Measurements from ENCODE around the gene SLC13A5. TPM values are rescaled to one million over a fixed set of nuclear protein-coding genes. Genes with fewer than 3 reads are reported as not detected.
A peak's percentile ranks its signal among the peaks of the same experiment; 100 is the strongest.

Gene SLC13A5
- total and polyA plus RNA-seq, 10 of the 15 experiments (the other 5 are each of a cell fraction or from before 2014, with no cell fraction given) = 0.23 TPM; not detected in 9

DNA sequence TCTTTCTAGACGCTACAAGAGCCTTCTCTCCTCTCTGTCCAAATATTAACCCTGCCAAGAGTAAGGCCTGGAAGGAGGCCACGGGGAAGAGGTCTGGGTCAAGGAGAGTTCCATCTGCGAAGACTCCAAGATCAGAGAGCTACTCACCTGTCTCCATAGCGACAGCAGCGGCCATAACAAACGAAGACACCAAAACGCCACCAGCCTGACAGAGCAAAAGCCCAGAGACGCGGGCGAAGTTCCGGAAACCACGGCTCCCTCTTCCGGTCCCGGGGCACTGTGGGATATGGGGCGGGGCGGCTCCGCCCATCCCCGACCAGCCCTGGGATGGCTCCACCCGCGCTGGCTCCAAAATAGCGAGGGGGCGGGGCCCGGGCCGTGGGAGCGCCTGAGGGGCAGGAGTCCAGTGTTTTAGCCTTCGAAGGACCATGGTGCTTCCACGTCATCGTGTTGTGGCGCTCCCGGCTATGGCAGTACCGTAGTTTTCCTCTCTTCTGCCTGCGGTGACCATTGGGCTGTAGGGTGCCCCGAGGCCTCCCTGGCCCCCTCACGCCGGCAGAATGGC, 61.7 kb downstream of the SLC13A5 start, which contains the start of the genes C17orf100 and MED31:
Gene C17orf100, plus strand, starts transcription at position 409 of the 565 bp plus-strand sequence. Its CDS starts 152 bp downstream, at position 561.
Gene MED31, minus strand, starts transcription at position 252 of the 565 bp plus-strand sequence. Its CDS starts 77 bp downstream, at position 175.
- SMC1A ChIA-PET (ENCODE audit: uncharacterized antibody, unreplicated experiment) = interaction anchor here (1.1 to 2.8 kb wide), 2 partner anchors 10 kb away, joined by 4 to 8 read pairs; partner anchors contain the start of gene TXNDC17
- Histone ChIP-seq H3K9me3 (replicated peaks; ENCODE audit: control insufficient read depth, insufficient read depth, low read length) (no peaks in the 10 kb centered on the region), H3K4me3 (peak within 1 kb of the TSS; percentile 91), H3K27ac (ENCODE audit: control insufficient read depth, insufficient read depth) (peak within 1 kb of the TSS; percentile 77), H3K79me2 (ENCODE audit: control insufficient read depth, insufficient read depth, low read length) (peaks cover 22% of the 10 kb centered on the region), H2AFZ (ENCODE audit: control insufficient read depth, low read depth, low read length) (peak within 1 kb of the TSS; percentile 91), H4K20me1 (ENCODE audit: control insufficient read depth, insufficient read depth) (no peaks in the 10 kb centered on the region), H3K4me2 (ENCODE audit: control insufficient read depth, insufficient read depth) (peak within 1 kb of the TSS; percentile 88), H3K9ac (ENCODE audit: control insufficient read depth, insufficient read depth, low read length) (peak within 1 kb of the TSS; percentile 69), H3K36me3 (ENCODE audit: control insufficient read depth in 2 of 2, insufficient read depth in 2 of 2, low read length in 1 of 2) (no peaks in the 10 kb centered on the region; a peak in 1 of 4 replicates), H3K27me3 (replicated peaks in 1 of 2; ENCODE audit: control insufficient read depth in 2 of 2, insufficient read depth in 2 of 2, low read length in 1 of 2) (no peaks in the 10 kb centered on the region), H3K4me1 (ENCODE audit: control insufficient read depth, insufficient read depth, low read length) (peaks cover 6% of the 10 kb centered on the region; the same call in 1 of the 2 replicates)
- ATAC-seq = peak; percentile 99
- FAIRE-seq = peak; percentile 78
- in situ Hi-C loops (cut with MboI) (loop anchor here (5.0 kb wide), 1 partner anchor 361 kb away; the partner anchor contains the start of gene RNASEK), intact Hi-C loops (cut with micrococcal nuclease; ENCODE audit: unreplicated experiment) (loop anchor here (1.0 kb wide), 1 partner anchor 11 kb away; the partner anchor contains the start of gene KIAA0753)
- CTCF ChIA-PET = interaction anchor here (2.6 kb wide), 1 partner anchor 179 kb away, joined by 12 read pairs; no protein-coding TSS in a partner anchor
- WGBS (ENCODE audit: insufficient coverage, insufficient replicate concordance, low lambda C conversion rate, missing lambda C conversion rate) = 3% methylated on average over 35 of the region's 35 CpGs
- RAD21 ChIA-PET (ENCODE audit: unreplicated experiment) = interaction anchor here (0.9 to 1.3 kb wide), 3 partner anchors 9 to 179 kb away, joined by 3 to 5 read pairs (median 4); no protein-coding TSS in a partner anchor
- no TSS peak for BruUV-seq (replicated peaks)
- POLR2A ChIA-PET = interaction anchor here (0.5 to 1.1 kb wide), 4 partner anchors 9 to 386 kb away, joined by 3 to 11 read pairs (median 4); partner anchors contain the start of gene KIAA0753
- DNase-seq (ENCODE audit: low read depth, low spot score) = peak; percentile 67
- TF ChIP-seq IKZF2 (IDR thresholded peaks at IDR 0.05) = no peak
- no peak for TF ChIP-seq STAT1 (conservative IDR thresholded peaks at IDR 0.05)
- TF ChIP-seq, protein P1, sequence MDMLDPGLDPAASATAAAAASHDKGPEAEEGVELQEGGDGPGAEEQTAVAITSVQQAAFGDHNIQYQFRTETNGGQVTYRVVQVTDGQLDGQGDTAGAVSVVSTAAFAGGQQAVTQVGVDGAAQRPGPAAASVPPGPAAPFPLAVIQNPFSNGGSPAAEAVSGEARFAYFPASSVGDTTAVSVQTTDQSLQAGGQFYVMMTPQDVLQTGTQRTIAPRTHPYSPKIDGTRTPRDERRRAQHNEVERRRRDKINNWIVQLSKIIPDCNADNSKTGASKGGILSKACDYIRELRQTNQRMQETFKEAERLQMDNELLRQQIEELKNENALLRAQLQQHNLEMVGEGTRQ (IDR thresholded peaks at IDR 0.05; ENCODE audit: borderline replicate concordance, low read depth, low read length) = no peak
- TF ChIP-seq ZNF24 (IDR thresholded peaks at IDR 0.05) = no peak
- no peak for TF ChIP-seq SMC3 (IDR thresholded peaks at IDR 0.05; ENCODE audit: borderline replicate concordance, low read length)
- no peak for TF ChIP-seq SPI1 (IDR thresholded peaks at IDR 0.05; ENCODE audit: borderline replicate concordance, insufficient read depth, low read depth, low read length)
- TF ChIP-seq, protein P2, sequence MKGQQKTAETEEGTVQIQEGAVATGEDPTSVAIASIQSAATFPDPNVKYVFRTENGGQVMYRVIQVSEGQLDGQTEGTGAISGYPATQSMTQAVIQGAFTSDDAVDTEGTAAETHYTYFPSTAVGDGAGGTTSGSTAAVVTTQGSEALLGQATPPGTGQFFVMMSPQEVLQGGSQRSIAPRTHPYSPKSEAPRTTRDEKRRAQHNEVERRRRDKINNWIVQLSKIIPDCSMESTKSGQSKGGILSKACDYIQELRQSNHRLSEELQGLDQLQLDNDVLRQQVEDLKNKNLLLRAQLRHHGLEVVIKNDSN (IDR thresholded peaks at IDR 0.05; ENCODE audit: borderline replicate concordance, extremely low read length, insufficient read depth, low read depth, low read length) = no peak
- no peak for TF ChIP-seq MYB (IDR thresholded peaks at IDR 0.05; ENCODE audit: borderline replicate concordance, low read depth, low read length)
- TF ChIP-seq, protein P3, sequence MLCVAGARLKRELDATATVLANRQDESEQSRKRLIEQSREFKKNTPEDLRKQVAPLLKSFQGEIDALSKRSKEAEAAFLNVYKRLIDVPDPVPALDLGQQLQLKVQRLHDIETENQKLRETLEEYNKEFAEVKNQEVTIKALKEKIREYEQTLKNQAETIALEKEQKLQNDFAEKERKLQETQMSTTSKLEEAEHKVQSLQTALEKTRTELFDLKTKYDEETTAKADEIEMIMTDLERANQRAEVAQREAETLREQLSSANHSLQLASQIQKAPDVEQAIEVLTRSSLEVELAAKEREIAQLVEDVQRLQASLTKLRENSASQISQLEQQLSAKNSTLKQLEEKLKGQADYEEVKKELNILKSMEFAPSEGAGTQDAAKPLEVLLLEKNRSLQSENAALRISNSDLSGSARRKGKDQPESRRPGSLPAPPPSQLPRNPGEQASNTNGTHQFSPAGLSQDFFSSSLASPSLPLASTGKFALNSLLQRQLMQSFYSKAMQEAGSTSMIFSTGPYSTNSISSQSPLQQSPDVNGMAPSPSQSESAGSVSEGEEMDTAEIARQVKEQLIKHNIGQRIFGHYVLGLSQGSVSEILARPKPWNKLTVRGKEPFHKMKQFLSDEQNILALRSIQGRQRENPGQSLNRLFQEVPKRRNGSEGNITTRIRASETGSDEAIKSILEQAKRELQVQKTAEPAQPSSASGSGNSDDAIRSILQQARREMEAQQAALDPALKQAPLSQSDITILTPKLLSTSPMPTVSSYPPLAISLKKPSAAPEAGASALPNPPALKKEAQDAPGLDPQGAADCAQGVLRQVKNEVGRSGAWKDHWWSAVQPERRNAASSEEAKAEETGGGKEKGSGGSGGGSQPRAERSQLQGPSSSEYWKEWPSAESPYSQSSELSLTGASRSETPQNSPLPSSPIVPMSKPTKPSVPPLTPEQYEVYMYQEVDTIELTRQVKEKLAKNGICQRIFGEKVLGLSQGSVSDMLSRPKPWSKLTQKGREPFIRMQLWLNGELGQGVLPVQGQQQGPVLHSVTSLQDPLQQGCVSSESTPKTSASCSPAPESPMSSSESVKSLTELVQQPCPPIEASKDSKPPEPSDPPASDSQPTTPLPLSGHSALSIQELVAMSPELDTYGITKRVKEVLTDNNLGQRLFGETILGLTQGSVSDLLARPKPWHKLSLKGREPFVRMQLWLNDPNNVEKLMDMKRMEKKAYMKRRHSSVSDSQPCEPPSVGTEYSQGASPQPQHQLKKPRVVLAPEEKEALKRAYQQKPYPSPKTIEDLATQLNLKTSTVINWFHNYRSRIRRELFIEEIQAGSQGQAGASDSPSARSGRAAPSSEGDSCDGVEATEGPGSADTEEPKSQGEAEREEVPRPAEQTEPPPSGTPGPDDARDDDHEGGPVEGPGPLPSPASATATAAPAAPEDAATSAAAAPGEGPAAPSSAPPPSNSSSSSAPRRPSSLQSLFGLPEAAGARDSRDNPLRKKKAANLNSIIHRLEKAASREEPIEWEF (IDR thresholded peaks at IDR 0.05; ENCODE audit: insufficient replicate concordance, low read depth, low read length) = no peak
- no peak for TF ChIP-seq NFIC (IDR thresholded peaks at IDR 0.05; ENCODE audit: low read depth, low read length)
- no peak for TF ChIP-seq PAX8 (IDR thresholded peaks at IDR 0.05)
- peak; percentile 86 for TF ChIP-seq MXI1 (IDR thresholded peaks at IDR 0.05; ENCODE audit: low read depth, low read length)
- TF ChIP-seq MYC (IDR thresholded peaks at IDR 0.05; ENCODE audit: insufficient read depth, insufficient read length, insufficient replicate concordance, low read length, severe bottlenecking) = no peak
- TF ChIP-seq ZNF217 (IDR thresholded peaks at IDR 0.05) = no peak
